Sigmoid colon (tissue), 4 donors: ENCODE data around the gene TELO2.

Source experiments
- CTCF ChIP-seq, 4 experiments: fragments of 450-650 bp in 3 of 4; fragments of 200-600 bp in 1 of 4; IDR thresholded peaks; one replicate each; pipeline ENCODE4 v1.5.1; 2016 to 2019; ENCODE audit warnings: antibody characterized with exemption in 4 of 4, mild to moderate bottlenecking in 3 of 4, moderate library complexity in 2 of 4
- EP300 ChIP-seq, 4 donors: sonication (generic); formaldehyde crosslinking; IDR thresholded peaks; one replicate each; pipeline ENCODE4 v1.6.1; 2017; ENCODE audit warnings: antibody characterized with exemption in 4 of 4
- POLR2A ChIP-seq, 2 donors: fragments of 450-650 bp; IDR thresholded peaks; one replicate each; pipeline ENCODE4 v1.6.1; 2016; ENCODE audit warnings: antibody characterized with exemption in 2 of 2, mild to moderate bottlenecking in 2 of 2, moderate library complexity in 2 of 2
- POLR2AphosphoS5 ChIP-seq, 4 donors: sonication (generic); formaldehyde crosslinking; IDR thresholded peaks; one replicate each; pipeline ENCODE4 v1.6.1; 2017; ENCODE audit warnings: antibody characterized with exemption in 4 of 4

- TF ChIP-seq POLR2A (IDR thresholded peaks at IDR 0.05) (no peak), CTCF (IDR thresholded peaks at IDR 0.05) (no peak), POLR2AphosphoS5 (IDR thresholded peaks at IDR 0.05) (peak in 1 of 4 donors; percentile 5), EP300 (IDR thresholded peaks at IDR 0.05) (no peak)
Observed at GRCh38 chr16:1443403-1443973, 49.7 kb upstream of the TELO2 start.
